K562 (cell line): Measurements from ENCODE around the gene NOM1. TPM values are rescaled to one million over a fixed set of nuclear protein-coding genes. Genes with fewer than 3 reads are reported as not detected.

Experiments
- CBFA2T2 ChIP-seq: fragments of 450-650 bp; conservative IDR thresholded peaks from 2 replicates; pipeline ENCODE4 v1.6.1; 2017; ENCODE audit warnings: mild to moderate bottlenecking
- EGR1 ChIP-seq: fragments of 450-650 bp; conservative IDR thresholded peaks from 2 replicates; pipeline ENCODE4 v1.6.1; 2017; ENCODE audit warnings: mild to moderate bottlenecking
- GATA2 ChIP-seq: sonication (generic); formaldehyde crosslinking; IDR thresholded peaks from 2 replicates; pipeline ENCODE4 v1.4.0; 2020; ENCODE audit warnings: mild to moderate bottlenecking, missing genetic modification reagents
- MYC ChIP-seq, 2 experiments: fragments of 250-450 bp in 1 of 2; sonication (Bioruptor Pico) in 1 of 2; IDR thresholded peaks; 2 replicates each; pipeline versions ENCODE4 v1.5.1 to v1.6.1; 2012 to 2021; ENCODE audit warnings: low read depth in 2 of 2, borderline replicate concordance in 1 of 2, improper control_type of control experiment in 1 of 2, low read length in 1 of 2, mild to moderate bottlenecking in 1 of 2, moderate library complexity in 1 of 2
- RFX7 ChIP-seq: fragments of 250-450 bp; sonication (Bioruptor Pico); IDR thresholded peaks from 2 replicates; pipeline ENCODE4 v1.5.1; 2021; ENCODE audit warnings: mild to moderate bottlenecking
- SMAD1 ChIP-seq: fragments of 150-350 bp; IDR thresholded peaks from 2 replicates; pipeline ENCODE4 v1.6.1; 2014; ENCODE audit warnings: low read length, low read depth; ENCODE audit not compliant: partially characterized antibody
- TEAD4 ChIP-seq, 2 experiments: sonication (generic) in 1 of 2; formaldehyde crosslinking in 1 of 2; IDR thresholded peaks; 2 replicates each; pipeline versions ENCODE4 v1.6.1 to v1.8.0; 2012 to 2022; ENCODE audit warnings: borderline replicate concordance in 1 of 2, inconsistent platforms in 1 of 2, low read length in 1 of 2, mild to moderate bottlenecking in 1 of 2, missing genetic modification reagents in 1 of 2
- TFAM ChIP-seq: fragments of 250-450 bp; sonication (Bioruptor Pico); conservative IDR thresholded peaks from 2 replicates; pipeline ENCODE4 v1.5.0; 2021; ENCODE audit warnings: mild to moderate bottlenecking, moderate library complexity
- THAP12 ChIP-seq: fragments of 250-450 bp; sonication (Bioruptor Pico); IDR thresholded peaks from 2 replicates; pipeline ENCODE4 v1.9.0; 2021; ENCODE audit warnings: mild to moderate bottlenecking, inconsistent platforms
- TRIM28 ChIP-seq: fragments of 450-650 bp; IDR thresholded peaks from 2 replicates; pipeline ENCODE4 v1.6.1; 2017
- ZNF121 ChIP-seq: sonication (generic); formaldehyde crosslinking; conservative IDR thresholded peaks from 2 replicates; pipeline ENCODE4 v1.8.0; 2022; ENCODE audit warnings: missing genetic modification reagents
- ZNF324 ChIP-seq: fragments of 250-450 bp; sonication (Bioruptor Pico); IDR thresholded peaks from 2 replicates; pipeline ENCODE4 v1.4.0; 2020; ENCODE audit warnings: mild to moderate bottlenecking
- ZNF830 ChIP-seq: fragments of 250-450 bp; sonication (Bioruptor Pico); IDR thresholded peaks from 2 replicates; pipeline ENCODE4 v1.5.0; 2021; ENCODE audit warnings: mild to moderate bottlenecking
- polyA plus RNA-seq, 8 experiments: library from polyadenylated mRNA; depleted of rRNA in 4 of 8; stranded (reverse) in 5 of 8; unstranded in 3 of 8; fragments of >200 nt; fragmentation: Nextera tagmentation in 2 of 8; fragmentation: Illumina TruSeq in 1 of 8; extraction: Ambion mirVana in 2 of 8; extraction: Trizol in 1 of 8; gene quantifications; 2 replicates each; pipeline versions ENCODE4 v1.2.1 to v1.2.3, GENCODE V29; 2011 to 2014; ENCODE audit warnings: inconsistent platforms in 1 of 8, missing spikeins in 1 of 8
- total RNA-seq, 7 experiments: library from RNA; depleted of rRNA in 6 of 7; stranded (reverse); fragments of >200 nt in 6 of 7; fragmentation: Illumina TruSeq in 2 of 7; extraction: Trizol in 2 of 7; gene quantifications; 2 replicates each; pipeline versions ENCODE4 v1.2.1 to v1.2.3, GENCODE V29; 2011 to 2021; ENCODE audit warnings: low replicate concordance in 1 of 7
- TF ChIP-seq, protein P1 (sequence below): fragments of 250-450 bp; sonication (Bioruptor Pico); IDR thresholded peaks from 2 replicates; pipeline ENCODE4 v1.4.0; 2020; ENCODE audit warnings: mild to moderate bottlenecking, moderate library complexity
- TF ChIP-seq, protein P2 (sequence below), 2 experiments: fragments of 450-650 bp; IDR thresholded peaks; 2 replicates each; pipeline ENCODE4 v1.6.1; 2016; ENCODE audit warnings: mild to moderate bottlenecking in 2 of 2, borderline replicate concordance in 1 of 2, low read depth in 1 of 2, moderate library complexity in 1 of 2

Gene NOM1
- total and polyA plus RNA-seq, 9 of the 15 experiments (the other 6 are each of a cell fraction or from before 2014, with no cell fraction given), result 6.8 to 47.3 (median 37.4) TPM

DNA sequence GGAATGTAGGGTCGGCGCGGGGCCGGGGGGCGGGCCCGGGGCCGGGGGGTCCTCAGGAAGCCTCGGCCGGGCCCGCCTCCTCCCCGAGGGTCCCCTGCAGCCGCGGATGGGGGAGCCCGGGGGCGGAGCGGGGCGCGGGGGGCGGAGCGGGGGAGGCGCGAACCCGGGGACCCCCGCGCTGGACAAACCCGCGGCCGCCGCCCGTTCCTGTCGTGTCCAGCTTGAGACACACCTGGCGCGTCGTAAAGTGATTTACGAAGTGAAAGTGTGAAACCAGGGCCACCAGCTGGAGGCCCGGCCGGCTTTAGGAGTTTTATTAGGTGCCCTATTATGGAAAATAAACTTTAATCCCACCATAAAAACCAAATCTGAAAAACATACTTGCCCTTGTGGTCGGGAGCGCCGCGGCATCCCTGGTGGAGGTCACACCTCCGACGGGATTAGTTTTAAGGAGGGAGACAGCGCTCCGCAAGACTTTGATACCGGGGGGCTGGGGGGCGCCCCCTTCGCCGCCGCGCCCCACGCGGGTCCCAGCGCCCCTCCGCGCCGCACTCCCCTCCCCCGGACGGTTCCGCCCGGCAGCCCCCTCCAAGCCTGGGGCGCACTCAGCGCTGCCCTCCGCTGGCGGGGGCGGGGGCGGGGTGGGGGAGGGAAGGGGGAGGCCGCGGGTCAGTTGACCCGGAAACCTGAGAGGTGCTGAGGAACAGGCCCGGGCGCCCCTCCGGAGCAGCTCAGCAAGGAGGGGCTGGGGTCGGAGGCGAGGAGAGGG, 50.6 kb downstream of the NOM1 start (continued):
- TF ChIP-seq EGR1, result 0 out of 2 replicates have a peak, but pooled peaks have one; percentile 8
- no peak; the same call in 1 of the 2 replicates for TF ChIP-seq MYC (IDR thresholded peaks at IDR 0.05; ENCODE audit: low read depth, low read length)
- no peak for TF ChIP-seq MYC (CRISPR knock-in tag; IDR thresholded peaks at IDR 0.05; ENCODE audit: borderline replicate concordance, low read depth)
- TF ChIP-seq ZNF830 (CRISPR knock-in tag), result no peak
- TF ChIP-seq TRIM28, result no peak
- TF ChIP-seq, protein P1, sequence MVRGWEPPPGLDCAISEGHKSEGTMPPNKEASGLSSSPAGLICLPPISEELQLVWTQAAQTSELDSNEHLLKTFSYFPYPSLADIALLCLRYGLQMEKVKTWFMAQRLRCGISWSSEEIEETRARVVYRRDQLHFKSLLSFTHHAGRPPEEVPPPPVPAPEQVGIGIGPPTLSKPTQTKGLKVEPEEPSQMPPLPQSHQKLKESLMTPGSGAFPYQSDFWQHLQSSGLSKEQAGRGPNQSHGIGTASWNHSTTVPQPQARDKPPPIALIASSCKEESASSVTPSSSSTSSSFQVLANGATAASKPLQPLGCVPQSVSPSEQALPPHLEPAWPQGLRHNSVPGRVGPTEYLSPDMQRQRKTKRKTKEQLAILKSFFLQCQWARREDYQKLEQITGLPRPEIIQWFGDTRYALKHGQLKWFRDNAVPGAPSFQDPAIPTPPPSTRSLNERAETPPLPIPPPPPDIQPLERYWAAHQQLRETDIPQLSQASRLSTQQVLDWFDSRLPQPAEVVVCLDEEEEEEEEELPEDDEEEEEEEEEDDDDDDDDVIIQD, result no peak
- TF ChIP-seq GATA2, result no peak
- TF ChIP-seq ZNF121 (CRISPR knock-in tag), result no peak
- TF ChIP-seq TEAD4 (IDR thresholded peaks at IDR 0.05; ENCODE audit: low read length), result no peak; the same call in 1 of the 2 replicates
- TF ChIP-seq TEAD4 (CRISPR knock-in tag; IDR thresholded peaks at IDR 0.05; ENCODE audit: borderline replicate concordance), result no peak
- no peak for TF ChIP-seq TFAM (CRISPR knock-in tag)
- TF ChIP-seq SMAD1, result no peak
- TF ChIP-seq ZNF324, result no peak
- no peak for TF ChIP-seq RFX7 (CRISPR knock-in tag)
- TF ChIP-seq CBFA2T2, result no peak
- TF ChIP-seq, protein P2, sequence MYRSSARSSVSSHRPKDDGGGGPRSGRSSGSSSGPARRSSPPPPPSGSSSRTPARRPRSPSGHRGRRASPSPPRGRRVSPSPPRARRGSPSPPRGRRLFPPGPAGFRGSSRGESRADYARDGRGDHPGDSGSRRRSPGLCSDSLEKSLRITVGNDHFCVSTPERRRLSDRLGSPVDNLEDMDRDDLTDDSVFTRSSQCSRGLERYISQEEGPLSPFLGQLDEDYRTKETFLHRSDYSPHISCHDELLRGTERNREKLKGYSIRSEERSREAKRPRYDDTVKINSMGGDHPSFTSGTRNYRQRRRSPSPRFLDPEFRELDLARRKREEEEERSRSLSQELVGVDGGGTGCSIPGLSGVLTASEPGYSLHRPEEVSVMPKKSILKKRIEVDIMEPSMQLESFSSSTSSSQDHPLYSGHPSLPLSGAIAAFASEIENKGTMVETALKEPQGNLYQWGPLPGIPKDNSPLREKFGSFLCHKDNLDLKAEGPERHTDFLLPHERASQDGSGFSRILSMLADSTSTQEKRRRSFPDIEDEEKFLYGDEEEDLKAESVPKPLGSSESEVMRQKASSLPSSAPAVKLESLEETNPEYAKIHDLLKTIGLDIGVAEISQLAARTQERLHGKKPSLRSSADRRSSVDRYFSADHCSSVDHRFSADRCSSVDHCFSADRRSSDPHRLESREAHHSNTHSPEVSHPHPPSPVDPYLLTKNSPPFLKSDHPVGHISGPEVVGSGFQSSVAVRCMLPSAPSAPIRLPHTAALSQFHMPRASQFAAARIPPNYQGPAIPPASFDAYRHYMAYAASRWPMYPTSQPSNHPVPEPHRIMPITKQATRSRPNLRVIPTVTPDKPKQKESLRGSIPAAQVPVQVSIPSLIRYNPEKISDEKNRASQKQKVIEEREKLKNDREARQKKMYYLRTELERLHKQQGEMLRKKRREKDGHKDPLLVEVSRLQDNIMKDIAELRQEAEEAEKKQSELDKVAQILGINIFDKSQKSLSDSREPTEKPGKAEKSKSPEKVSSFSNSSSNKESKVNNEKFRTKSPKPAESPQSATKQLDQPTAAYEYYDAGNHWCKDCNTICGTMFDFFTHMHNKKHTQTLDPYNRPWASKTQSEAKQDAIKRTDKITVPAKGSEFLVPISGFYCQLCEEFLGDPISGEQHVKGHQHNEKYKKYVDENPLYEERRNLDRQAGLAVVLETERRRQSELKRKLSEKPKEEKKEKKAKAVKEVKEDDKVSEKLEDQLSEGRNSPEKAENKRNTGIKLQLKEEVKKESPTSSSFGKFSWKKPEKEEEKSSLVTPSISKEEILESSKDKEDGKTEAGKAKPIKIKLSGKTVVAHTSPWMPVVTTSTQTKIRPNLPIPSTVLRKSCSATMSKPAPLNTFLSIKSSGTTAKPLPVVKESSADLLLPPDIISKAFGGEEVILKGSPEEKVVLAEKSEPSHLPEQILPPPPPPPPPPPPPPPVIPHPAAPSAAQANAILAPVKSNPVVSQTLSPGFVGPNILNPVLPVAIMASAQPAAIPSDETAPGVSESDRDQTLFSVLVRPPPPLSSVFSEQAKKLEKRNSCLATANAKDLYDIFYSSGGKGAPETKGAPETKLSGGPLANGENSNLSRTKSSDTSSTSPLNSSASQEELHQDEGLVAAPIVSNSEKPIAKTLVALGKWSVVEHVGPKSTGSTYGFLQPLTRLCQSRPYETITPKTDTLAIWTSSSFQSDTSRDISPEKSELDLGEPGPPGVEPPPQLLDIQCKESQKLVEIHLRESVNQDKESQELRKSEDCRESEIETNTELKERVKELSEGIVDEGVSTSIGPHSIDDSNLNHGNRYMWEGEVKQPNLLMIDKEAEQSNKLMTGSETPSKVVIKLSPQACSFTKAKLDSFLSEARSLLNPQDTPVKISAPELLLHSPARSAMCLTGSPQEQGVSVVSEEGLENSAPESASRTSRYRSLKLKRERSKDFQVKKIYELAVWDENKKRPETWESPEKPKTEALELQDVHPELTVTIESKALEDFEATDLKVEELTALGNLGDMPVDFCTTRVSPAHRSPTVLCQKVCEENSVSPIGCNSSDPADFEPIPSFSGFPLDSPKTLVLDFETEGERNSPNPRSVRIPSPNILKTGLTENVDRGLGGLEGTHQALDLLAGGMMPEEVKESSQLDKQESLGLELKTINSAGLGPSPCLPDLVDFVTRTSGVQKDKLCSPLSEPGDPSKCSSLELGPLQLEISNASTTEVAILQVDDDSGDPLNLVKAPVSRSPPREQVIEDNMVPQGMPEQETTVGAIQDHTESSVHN (IDR thresholded peaks at IDR 0.05; ENCODE audit: borderline replicate concordance in 1 of 2, low read depth in 1 of 2), result no peak
- no peak for TF ChIP-seq THAP12 (CRISPR knock-in tag)
